GM23338 (cell line): ENCODE measurements around the gene ARID4B. TPM values are rescaled to one million over a fixed set of nuclear protein-coding genes. Genes with fewer than 3 reads are reported as not detected.

Experiments
- ATAC-seq: fragments of 200-7000 bp; cut with Tn5 transposase; 3 replicates; pipeline ENCODE4 v1.9.1; 2020
- DNase-seq: peaks from one replicate; pipeline ENCODE4 v3.0.0-alpha.2; 2015; ENCODE audit warnings: low spot score
- H2AFZ ChIP-seq: fragments of 200-600 bp; sonication (generic); 2 replicates; pipeline ENCODE4 v1.8.0; 2016; ENCODE audit warnings: antibody characterized with exemption, mild to moderate bottlenecking, moderate library complexity
- H3F3A ChIP-seq: fragments of 200-600 bp; sonication (generic); replicated peaks from 2 replicates; pipeline ENCODE4 v1.8.0; 2017; ENCODE audit warnings: antibody characterized with exemption, mixed run types, low read depth
- H3K27ac ChIP-seq: fragments of 200-600 bp; sonication (generic); 2 replicates; pipeline ENCODE4 v1.6.1; 2016; ENCODE audit warnings: low read depth
- H3K27me3 ChIP-seq: fragments of 200-600 bp; sonication (generic); 2 replicates; pipeline ENCODE4 v1.8.0; 2016; ENCODE audit warnings: mild to moderate bottlenecking, mixed run types, moderate library complexity; ENCODE audit not compliant: insufficient read depth
- H3K36me3 ChIP-seq: fragments of 200-600 bp; sonication (generic); 2 replicates; pipeline ENCODE4 v1.8.0; 2016; ENCODE audit warnings: mild to moderate bottlenecking; ENCODE audit not compliant: insufficient read depth
- H3K4me1 ChIP-seq: fragments of 200-600 bp; sonication (generic); 2 replicates; pipeline ENCODE4 v1.8.0; 2016; ENCODE audit warnings: mild to moderate bottlenecking, moderate library complexity; ENCODE audit not compliant: insufficient read depth
- H3K4me2 ChIP-seq: fragments of 200-600 bp; sonication (generic); 2 replicates; pipeline ENCODE4 v1.7.1; 2017; ENCODE audit warnings: mixed run types
- H3K4me3 ChIP-seq: fragments of 200-600 bp; sonication (generic); 2 replicates; pipeline ENCODE4 v1.6.1; 2016; ENCODE audit warnings: mixed run types
- H3K79me2 ChIP-seq: fragments of 200-600 bp; sonication (generic); replicated peaks from 2 replicates; pipeline ENCODE4 v1.8.0; 2017; ENCODE audit warnings: mild to moderate bottlenecking; ENCODE audit not compliant: insufficient read depth
- H3K9me2 ChIP-seq: fragments of 200-600 bp; sonication (generic); 2 replicates; pipeline ENCODE4 v1.8.0; 2017; ENCODE audit not compliant: insufficient read depth
- H4K20me1 ChIP-seq: fragments of 200-600 bp; sonication (generic); replicated peaks from 2 replicates; pipeline ENCODE4 v1.8.0; 2017; ENCODE audit warnings: mild to moderate bottlenecking; ENCODE audit not compliant: insufficient read depth
- H3K27ac Mint-ChIP-seq: 2 replicates; pipeline ENCODE4 v1.8.0; 2020; ENCODE audit warnings: inconsistent platforms, mild to moderate bottlenecking, moderate library complexity, mixed read lengths
- H3K27me3 Mint-ChIP-seq: 3 replicates; pipeline ENCODE4 v1.8.0; 2022; ENCODE audit warnings: low read depth, mild to moderate bottlenecking, moderate library complexity, mixed read lengths, inconsistent platforms; ENCODE audit not compliant: insufficient read depth, poor library complexity
- H3K36me3 Mint-ChIP-seq: 3 replicates; pipeline ENCODE4 v1.8.0; 2021; ENCODE audit warnings: low read depth, mild to moderate bottlenecking, inconsistent platforms, moderate library complexity, mixed read lengths
- H3K4me1 Mint-ChIP-seq: 3 replicates; pipeline ENCODE4 v1.8.0; 2020; ENCODE audit warnings: mild to moderate bottlenecking, inconsistent platforms, mixed read lengths
- H3K4me3 Mint-ChIP-seq: 3 replicates; pipeline ENCODE4 v1.8.0; 2021; ENCODE audit warnings: moderate library complexity, mild to moderate bottlenecking, inconsistent platforms, mixed read lengths
- H3K9me3 Mint-ChIP-seq: 3 replicates; pipeline ENCODE4 v1.8.0; 2020; ENCODE audit warnings: moderate library complexity, mild to moderate bottlenecking, inconsistent platforms, mixed read lengths
- CREB1 ChIP-seq: fragments of 250-450 bp; sonication (Bioruptor Pico); IDR thresholded peaks from 2 replicates; pipeline ENCODE4 v1.5.0; 2020; ENCODE audit warnings: low read depth, mild to moderate bottlenecking, moderate library complexity
- ETS1 ChIP-seq: IDR thresholded peaks from 2 replicates; pipeline ENCODE4 v1.6.1; 2016; ENCODE audit warnings: antibody characterized with exemption
- EZH2 ChIP-seq: fragments of 200-600 bp; sonication (generic); IDR thresholded peaks from one replicate; pipeline ENCODE4 v1.8.0; 2017; ENCODE audit warnings: antibody characterized with exemption, mild to moderate bottlenecking, low read depth; ENCODE audit not compliant: unreplicated experiment
- EZH2phosphoT487 ChIP-seq: fragments of 200-600 bp; sonication (generic); IDR thresholded peaks from one replicate; pipeline ENCODE4 v1.8.1; 2018; ENCODE audit warnings: antibody characterized with exemption; ENCODE audit not compliant: unreplicated experiment
- JUNB ChIP-seq: IDR thresholded peaks from one replicate; pipeline ENCODE4 v1.6.1; 2016; ENCODE audit warnings: antibody characterized with exemption; ENCODE audit not compliant: unreplicated experiment
- NANOG ChIP-seq: IDR thresholded peaks from 2 replicates; pipeline ENCODE4 v1.6.1; 2016; ENCODE audit warnings: antibody characterized with exemption, borderline replicate concordance
- STAT1 ChIP-seq: IDR thresholded peaks from one replicate; pipeline ENCODE4 v1.6.1; 2016; ENCODE audit warnings: antibody characterized with exemption; ENCODE audit not compliant: unreplicated experiment
- ZNF114 ChIP-seq: fragments of 250-450 bp; sonication (Bioruptor Pico); IDR thresholded peaks from 2 replicates; pipeline ENCODE4 v1.5.0; 2020; ENCODE audit warnings: mild to moderate bottlenecking, moderate library complexity
- ZNF331 ChIP-seq: fragments of 250-450 bp; sonication (Bioruptor Pico); IDR thresholded peaks from 2 replicates; pipeline ENCODE4 v1.5.0; 2020; ENCODE audit warnings: low read depth, mild to moderate bottlenecking, moderate library complexity
- polyA plus RNA-seq: library from polyadenylated mRNA; unstranded; fragments of >200 nt; fragmentation: Nextera tagmentation; extraction: Ambion mirVana; gene quantifications from 2 replicates; pipeline ENCODE4 v1.2.1, GENCODE V29; 2016
- total RNA-seq: library from RNA; depleted of rRNA; stranded (reverse); fragments of >200 nt; shearing (Covaris generic); gene quantifications from 2 replicates; pipeline ENCODE4 v1.2.3, GENCODE V29; 2014
- TF ChIP-seq, protein P1 (sequence below): fragments of 250-450 bp; sonication (Bioruptor Pico); IDR thresholded peaks from 2 replicates; pipeline ENCODE4 v1.5.0; 2020; ENCODE audit warnings: mild to moderate bottlenecking, moderate library complexity
- TF ChIP-seq, protein P2 (sequence below), 2 experiments: fragments of 200-600 bp in 1 of 2; sonication (generic) in 1 of 2; conservative IDR thresholded peaks; 2 replicates each; pipeline versions ENCODE4 v1.5.1 to v1.6.1; 2016 to 2017; ENCODE audit warnings: antibody characterized with exemption in 2 of 2, low read depth in 2 of 2, mild to moderate bottlenecking in 2 of 2, moderate library complexity in 1 of 2

The ARID4B gene
- total and polyA plus RNA-seq, 2 experiments from 2014 or later, result 25.1 to 59.8 TPM

- TF ChIP-seq, protein P1, sequence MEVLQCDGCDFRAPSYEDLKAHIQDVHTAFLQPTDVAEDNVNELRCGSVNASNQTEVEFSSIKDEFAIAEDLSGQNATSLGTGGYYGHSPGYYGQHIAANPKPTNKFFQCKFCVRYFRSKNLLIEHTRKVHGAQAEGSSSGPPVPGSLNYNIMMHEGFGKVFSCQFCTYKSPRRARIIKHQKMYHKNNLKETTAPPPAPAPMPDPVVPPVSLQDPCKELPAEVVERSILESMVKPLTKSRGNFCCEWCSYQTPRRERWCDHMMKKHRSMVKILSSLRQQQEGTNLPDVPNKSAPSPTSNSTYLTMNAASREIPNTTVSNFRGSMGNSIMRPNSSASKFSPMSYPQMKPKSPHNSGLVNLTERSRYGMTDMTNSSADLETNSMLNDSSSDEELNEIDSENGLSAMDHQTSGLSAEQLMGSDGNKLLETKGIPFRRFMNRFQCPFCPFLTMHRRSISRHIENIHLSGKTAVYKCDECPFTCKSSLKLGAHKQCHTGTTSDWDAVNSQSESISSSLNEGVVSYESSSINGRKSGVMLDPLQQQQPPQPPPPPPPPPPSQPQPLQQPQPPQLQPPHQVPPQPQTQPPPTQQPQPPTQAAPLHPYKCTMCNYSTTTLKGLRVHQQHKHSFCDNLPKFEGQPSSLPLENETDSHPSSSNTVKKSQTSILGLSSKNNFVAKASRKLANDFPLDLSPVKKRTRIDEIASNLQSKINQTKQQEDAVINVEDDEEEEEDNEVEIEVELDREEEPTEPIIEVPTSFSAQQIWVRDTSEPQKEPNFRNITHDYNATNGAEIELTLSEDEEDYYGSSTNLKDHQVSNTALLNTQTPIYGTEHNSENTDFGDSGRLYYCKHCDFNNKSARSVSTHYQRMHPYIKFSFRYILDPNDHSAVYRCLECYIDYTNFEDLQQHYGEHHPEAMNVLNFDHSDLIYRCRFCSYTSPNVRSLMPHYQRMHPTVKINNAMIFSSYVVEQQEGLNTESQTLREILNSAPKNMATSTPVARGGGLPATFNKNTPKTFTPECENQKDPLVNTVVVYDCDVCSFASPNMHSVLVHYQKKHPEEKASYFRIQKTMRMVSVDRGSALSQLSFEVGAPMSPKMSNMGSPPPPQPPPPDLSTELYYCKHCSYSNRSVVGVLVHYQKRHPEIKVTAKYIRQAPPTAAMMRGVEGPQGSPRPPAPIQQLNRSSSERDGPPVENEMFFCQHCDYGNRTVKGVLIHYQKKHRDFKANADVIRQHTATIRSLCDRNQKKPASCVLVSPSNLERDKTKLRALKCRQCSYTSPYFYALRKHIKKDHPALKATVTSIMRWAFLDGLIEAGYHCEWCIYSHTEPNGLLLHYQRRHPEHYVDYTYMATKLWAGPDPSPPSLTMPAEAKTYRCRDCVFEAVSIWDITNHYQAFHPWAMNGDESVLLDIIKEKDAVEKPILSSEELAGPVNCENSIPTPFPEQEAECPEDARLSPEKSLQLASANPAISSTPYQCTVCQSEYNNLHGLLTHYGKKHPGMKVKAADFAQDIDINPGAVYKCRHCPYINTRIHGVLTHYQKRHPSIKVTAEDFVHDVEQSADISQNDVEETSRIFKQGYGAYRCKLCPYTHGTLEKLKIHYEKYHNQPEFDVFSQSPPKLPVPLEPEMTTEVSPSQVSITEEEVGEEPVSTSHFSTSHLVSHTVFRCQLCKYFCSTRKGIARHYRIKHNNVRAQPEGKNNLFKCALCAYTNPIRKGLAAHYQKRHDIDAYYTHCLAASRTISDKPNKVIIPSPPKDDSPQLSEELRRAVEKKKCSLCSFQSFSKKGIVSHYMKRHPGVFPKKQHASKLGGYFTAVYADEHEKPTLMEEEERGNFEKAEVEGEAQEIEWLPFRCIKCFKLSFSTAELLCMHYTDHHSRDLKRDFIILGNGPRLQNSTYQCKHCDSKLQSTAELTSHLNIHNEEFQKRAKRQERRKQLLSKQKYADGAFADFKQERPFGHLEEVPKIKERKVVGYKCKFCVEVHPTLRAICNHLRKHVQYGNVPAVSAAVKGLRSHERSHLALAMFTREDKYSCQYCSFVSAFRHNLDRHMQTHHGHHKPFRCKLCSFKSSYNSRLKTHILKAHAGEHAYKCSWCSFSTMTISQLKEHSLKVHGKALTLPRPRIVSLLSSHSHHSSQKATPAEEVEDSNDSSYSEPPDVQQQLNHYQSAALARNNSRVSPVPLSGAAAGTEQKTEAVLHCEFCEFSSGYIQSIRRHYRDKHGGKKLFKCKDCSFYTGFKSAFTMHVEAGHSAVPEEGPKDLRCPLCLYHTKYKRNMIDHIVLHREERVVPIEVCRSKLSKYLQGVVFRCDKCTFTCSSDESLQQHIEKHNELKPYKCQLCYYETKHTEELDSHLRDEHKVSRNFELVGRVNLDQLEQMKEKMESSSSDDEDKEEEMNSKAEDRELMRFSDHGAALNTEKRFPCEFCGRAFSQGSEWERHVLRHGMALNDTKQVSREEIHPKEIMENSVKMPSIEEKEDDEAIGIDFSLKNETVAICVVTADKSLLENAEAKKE (CRISPR knock-in tag), result no peak
- TF ChIP-seq CREB1 (CRISPR knock-in tag) (no peak), JUNB (no peak), ZNF331 (CRISPR knock-in tag) (no peak)
These were observed 2.1 kb downstream of the ARID4B start (continued) for GRCh38 chr1:235325854-235326253.

GRCh38 chr1:235325139-235325538, 2.8 kb downstream of the ARID4B start:
- peaks cover 20% of the 10 kb centered on the region for H3K4me1 ChIP-seq
- Mint-ChIP-seq H3K27ac (no peak overlapping the region), H3K9me3 (no peaks in the 10 kb centered on the region; the same call in 2 of the 3 replicates), H3K4me1 (peaks cover 21% of the 10 kb centered on the region; the same call in 2 of the 3 replicates), H3K36me3 (peaks cover 35% of the 10 kb centered on the region), H3K27me3 (peaks cover 8% of the 10 kb centered on the region), H3K4me3 (peak overlapping the region; percentile 98; the same call in 2 of the 3 replicates)
- H3K27ac ChIP-seq, result no peak overlapping the region
- H3K79me2 ChIP-seq, result peaks cover 88% of the 10 kb centered on the region
- no peaks in the 10 kb centered on the region for H3K27me3 ChIP-seq
- H4K20me1 ChIP-seq, result peaks cover 46% of the 10 kb centered on the region
- H3K4me3 ChIP-seq, result peak overlapping the region; percentile 80
- no peaks in the 10 kb centered on the region for H3K9me2 ChIP-seq
- ATAC-seq (no peak), DNase-seq (no peak)
- H3K36me3 ChIP-seq, result no peaks in the 10 kb centered on the region
- H2AFZ ChIP-seq, result no peak overlapping the region
- H3F3A ChIP-seq, result peaks cover 13% of the 10 kb centered on the region; the same call in 1 of the 2 replicates
- H3K4me2 ChIP-seq, result peak overlapping the region; percentile 78
- TF ChIP-seq ZNF114 (CRISPR knock-in tag) (no peak), STAT1 (no peak), CREB1 (CRISPR knock-in tag) (no peak), EZH2phosphoT487 (no peak), JUNB (no peak), ETS1 (no peak), NANOG (no peak), EZH2 (no peak)
- TF ChIP-seq, protein P2, sequence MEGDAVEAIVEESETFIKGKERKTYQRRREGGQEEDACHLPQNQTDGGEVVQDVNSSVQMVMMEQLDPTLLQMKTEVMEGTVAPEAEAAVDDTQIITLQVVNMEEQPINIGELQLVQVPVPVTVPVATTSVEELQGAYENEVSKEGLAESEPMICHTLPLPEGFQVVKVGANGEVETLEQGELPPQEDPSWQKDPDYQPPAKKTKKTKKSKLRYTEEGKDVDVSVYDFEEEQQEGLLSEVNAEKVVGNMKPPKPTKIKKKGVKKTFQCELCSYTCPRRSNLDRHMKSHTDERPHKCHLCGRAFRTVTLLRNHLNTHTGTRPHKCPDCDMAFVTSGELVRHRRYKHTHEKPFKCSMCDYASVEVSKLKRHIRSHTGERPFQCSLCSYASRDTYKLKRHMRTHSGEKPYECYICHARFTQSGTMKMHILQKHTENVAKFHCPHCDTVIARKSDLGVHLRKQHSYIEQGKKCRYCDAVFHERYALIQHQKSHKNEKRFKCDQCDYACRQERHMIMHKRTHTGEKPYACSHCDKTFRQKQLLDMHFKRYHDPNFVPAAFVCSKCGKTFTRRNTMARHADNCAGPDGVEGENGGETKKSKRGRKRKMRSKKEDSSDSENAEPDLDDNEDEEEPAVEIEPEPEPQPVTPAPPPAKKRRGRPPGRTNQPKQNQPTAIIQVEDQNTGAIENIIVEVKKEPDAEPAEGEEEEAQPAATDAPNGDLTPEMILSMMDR (conservative IDR thresholded peaks at IDR 0.05; ENCODE audit: low read depth in 2 of 2), result no peak
